MM.1S (cell line): ENCODE results near the gene ASTE1.

Source experiments
- DNase-seq: peaks from one replicate; pipeline ENCODE4 v3.0.0-alpha.2; 2015
- H2AFZ ChIP-seq: fragments of 300-600 bp; sonication (generic); 2 replicates; pipeline ENCODE4 v1.6.0; 2016; ENCODE audit warnings: antibody characterized with exemption, low read length
- H3F3A ChIP-seq: fragments of 300-600 bp; sonication (generic); 2 replicates; pipeline ENCODE4 v1.6.1; 2016; ENCODE audit warnings: mild to moderate bottlenecking, antibody characterized with exemption, low read length, moderate library complexity, mixed read lengths; ENCODE audit not compliant: insufficient read depth
- H3K27ac ChIP-seq: fragments of 300-600 bp; sonication (generic); 2 replicates; pipeline ENCODE4 v1.5.1; 2016; ENCODE audit warnings: mild to moderate bottlenecking, low read length
- H3K27me3 ChIP-seq: fragments of 300-600 bp; sonication (generic); replicated peaks from 2 replicates; pipeline ENCODE4 v1.6.0; 2016; ENCODE audit warnings: low read length; ENCODE audit not compliant: insufficient read depth
- H3K36me3 ChIP-seq: fragments of 300-600 bp; sonication (generic); replicated peaks from 2 replicates; pipeline ENCODE4 v1.6.1; 2016; ENCODE audit warnings: mild to moderate bottlenecking, low read length, mixed read lengths; ENCODE audit not compliant: insufficient read depth
- H3K4me1 ChIP-seq: fragments of 300-600 bp; sonication (generic); 2 replicates; pipeline ENCODE4 v1.6.1; 2016; ENCODE audit warnings: low read length, mixed read lengths
- H3K4me2 ChIP-seq: fragments of 300-600 bp; sonication (generic); 2 replicates; pipeline ENCODE4 v1.6.0; 2016; ENCODE audit warnings: low read depth, low read length
- H3K4me3 ChIP-seq: fragments of 300-600 bp; sonication (generic); 2 replicates; pipeline ENCODE4 v1.5.1; 2016; ENCODE audit warnings: low read length, mixed read lengths
- H3K79me2 ChIP-seq: fragments of 300-600 bp; sonication (generic); 2 replicates; pipeline ENCODE4 v1.6.1; 2016; ENCODE audit warnings: mixed run types, low read length, mixed read lengths
- H3K9ac ChIP-seq: fragments of 300-600 bp; sonication (generic); 2 replicates; pipeline ENCODE4 v1.6.1; 2016; ENCODE audit warnings: low read length, mixed read lengths
- H3K9me2 ChIP-seq: fragments of 300-600 bp; sonication (generic); replicated peaks from 2 replicates; pipeline ENCODE4 v1.6.1; 2016; ENCODE audit warnings: mild to moderate bottlenecking, low read length, mixed read lengths; ENCODE audit not compliant: insufficient read depth
- H3K9me3 ChIP-seq: fragments of 300-600 bp; sonication (generic); replicated peaks from 2 replicates; pipeline ENCODE4 v1.6.1; 2016; ENCODE audit warnings: mild to moderate bottlenecking, low read length, mixed read lengths; ENCODE audit not compliant: insufficient read depth
- H4K20me1 ChIP-seq: fragments of 300-600 bp; sonication (generic); 2 replicates; pipeline ENCODE4 v1.6.1; 2016; ENCODE audit warnings: mild to moderate bottlenecking, low read length, moderate library complexity, mixed read lengths; ENCODE audit not compliant: insufficient read depth
- EZH2 ChIP-seq: fragments of 300-600 bp; sonication (generic); optimal IDR thresholded peaks from 2 replicates; pipeline ENCODE3; 2017; ENCODE audit warnings: low read depth, mild to moderate bottlenecking, antibody characterized with exemption, low read length, mixed read lengths
- EZH2phosphoT487 ChIP-seq: fragments of 300-600 bp; sonication (generic); IDR thresholded peaks from 2 replicates; pipeline ENCODE4 v1.6.1; 2018; ENCODE audit warnings: antibody characterized with exemption, low read length
- TF ChIP-seq, protein P1 (sequence below): fragments of 300-600 bp; sonication (generic); IDR thresholded peaks from 2 replicates; pipeline ENCODE4 v1.5.1; 2016; ENCODE audit warnings: antibody characterized with exemption, low read length, mixed read lengths

ASTE1 gene

DNA sequence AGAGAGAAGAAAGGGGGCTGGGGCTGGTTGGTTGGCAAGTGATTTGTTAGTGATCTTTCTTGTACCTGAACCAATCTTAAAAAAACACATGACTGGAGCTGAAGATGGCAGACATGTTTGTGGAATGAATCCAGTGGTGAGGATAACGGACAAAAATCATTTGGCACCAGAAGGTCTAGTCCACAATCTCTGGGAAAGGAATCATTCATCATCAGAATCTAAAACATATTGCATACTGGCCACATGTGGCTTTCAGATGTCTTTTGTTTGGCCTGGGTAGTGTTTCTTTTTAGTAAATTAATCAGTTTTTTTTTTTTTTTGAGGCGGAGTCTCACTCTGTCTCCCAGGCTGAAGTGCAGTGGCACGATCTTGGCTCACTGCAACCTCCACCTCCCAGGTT is 5.0 kb upstream of the ASTE1 start:
- H3K4me3 ChIP-seq = no peak overlapping the region
- no peaks in the 10 kb centered on the region for H3K79me2 ChIP-seq
- no peak overlapping the region for H3K27ac ChIP-seq
- H3K4me1 ChIP-seq = peaks cover 4% of the 10 kb centered on the region; the same call in 1 of the 2 replicates
- no peak overlapping the region for H3K9ac ChIP-seq
- TF ChIP-seq EZH2 = no peak
- no peak for TF ChIP-seq EZH2phosphoT487
- TF ChIP-seq, protein P1, sequence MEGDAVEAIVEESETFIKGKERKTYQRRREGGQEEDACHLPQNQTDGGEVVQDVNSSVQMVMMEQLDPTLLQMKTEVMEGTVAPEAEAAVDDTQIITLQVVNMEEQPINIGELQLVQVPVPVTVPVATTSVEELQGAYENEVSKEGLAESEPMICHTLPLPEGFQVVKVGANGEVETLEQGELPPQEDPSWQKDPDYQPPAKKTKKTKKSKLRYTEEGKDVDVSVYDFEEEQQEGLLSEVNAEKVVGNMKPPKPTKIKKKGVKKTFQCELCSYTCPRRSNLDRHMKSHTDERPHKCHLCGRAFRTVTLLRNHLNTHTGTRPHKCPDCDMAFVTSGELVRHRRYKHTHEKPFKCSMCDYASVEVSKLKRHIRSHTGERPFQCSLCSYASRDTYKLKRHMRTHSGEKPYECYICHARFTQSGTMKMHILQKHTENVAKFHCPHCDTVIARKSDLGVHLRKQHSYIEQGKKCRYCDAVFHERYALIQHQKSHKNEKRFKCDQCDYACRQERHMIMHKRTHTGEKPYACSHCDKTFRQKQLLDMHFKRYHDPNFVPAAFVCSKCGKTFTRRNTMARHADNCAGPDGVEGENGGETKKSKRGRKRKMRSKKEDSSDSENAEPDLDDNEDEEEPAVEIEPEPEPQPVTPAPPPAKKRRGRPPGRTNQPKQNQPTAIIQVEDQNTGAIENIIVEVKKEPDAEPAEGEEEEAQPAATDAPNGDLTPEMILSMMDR = no peak
- DNase-seq = no peak
- no peaks in the 10 kb centered on the region for H3K9me2 ChIP-seq
- H2AFZ ChIP-seq = no peak overlapping the region
- H3K36me3 ChIP-seq = no peaks in the 10 kb centered on the region
- no peaks in the 10 kb centered on the region for H3F3A ChIP-seq
- no peaks in the 10 kb centered on the region for H3K27me3 ChIP-seq
- H3K4me2 ChIP-seq = no peak overlapping the region
- no peaks in the 10 kb centered on the region for H4K20me1 ChIP-seq
- H3K9me3 ChIP-seq = no peaks in the 10 kb centered on the region

- H3K4me2 ChIP-seq = no peak overlapping the region
- no peak overlapping the region for H3K27ac ChIP-seq
- H3K9me2 ChIP-seq = no peaks in the 10 kb centered on the region
- no peaks in the 10 kb centered on the region for H3K27me3 ChIP-seq
- H3K36me3 ChIP-seq = no peaks in the 10 kb centered on the region
- DNase-seq = no peak
- no peak overlapping the region for H3K9ac ChIP-seq
- H4K20me1 ChIP-seq = no peaks in the 10 kb centered on the region
- H3K4me3 ChIP-seq = no peak overlapping the region
- no peaks in the 10 kb centered on the region for H3K79me2 ChIP-seq
- peaks cover 15% of the 10 kb centered on the region for H3K4me1 ChIP-seq
- H3F3A ChIP-seq = no peaks in the 10 kb centered on the region
- TF ChIP-seq EZH2 (no peak), EZH2phosphoT487 (no peak)
- TF ChIP-seq, protein P1 = no peak
- H3K9me3 ChIP-seq = no peaks in the 10 kb centered on the region
- H2AFZ ChIP-seq = no peak overlapping the region
Measured at GRCh38 chr3:131028844-131029243, 2.2 kb upstream of the ASTE1 start.

GRCh38 chr3:131025539-131025938 is 1.1 kb downstream of the ASTE1 start:
- Histone ChIP-seq H3K4me2 (peak overlapping the region; percentile 82), H3K9me3 (no peaks in the 10 kb centered on the region), H3F3A (no peaks in the 10 kb centered on the region), H3K4me1 (peaks cover 15% of the 10 kb centered on the region), H4K20me1 (no peaks in the 10 kb centered on the region), H3K9ac (no peak overlapping the region), H3K4me3 (no peak overlapping the region), H3K79me2 (no peaks in the 10 kb centered on the region), H3K36me3 (no peaks in the 10 kb centered on the region), H3K27ac (no peak overlapping the region), H2AFZ (0 out of 2 replicates have a peak overlapping the region, but pooled peaks have one; percentile 95), H3K9me2 (no peaks in the 10 kb centered on the region), H3K27me3 (no peaks in the 10 kb centered on the region)
- no peak for DNase-seq
- TF ChIP-seq, protein P1 = no peak
- no peak for TF ChIP-seq EZH2
- TF ChIP-seq EZH2phosphoT487 = no peak
